MM.1S (cell line): ENCODE data around the gene RFTN1.

Source experiments
- CTCF ChIP-seq: fragments of 300-600 bp; sonication (generic); IDR thresholded peaks from 2 replicates; pipeline ENCODE4 v1.5.1; 2016; ENCODE audit warnings: antibody characterized with exemption, low read length, mixed read lengths
- EZH2 ChIP-seq: fragments of 300-600 bp; sonication (generic); optimal IDR thresholded peaks from 2 replicates; pipeline ENCODE3; 2017; ENCODE audit warnings: low read depth, mild to moderate bottlenecking, antibody characterized with exemption, low read length, mixed read lengths

- no peak for TF ChIP-seq CTCF
- TF ChIP-seq EZH2: no peak
These were observed 66.4 kb downstream of the RFTN1 start for GRCh38 chr3:16447135-16447534.
